OCI-M1 (cell line): ENCODE data around the gene SP9.

ENCODE experiments used
- DNase-seq: peaks from one replicate; lab custom pipeline; 2025; lab: John Stamatoyannopoulos, UW

Gene SP9

GRCh38 chr2:174333372-174334277 is 1.1 kb upstream of the SP9 start:
- DNase-seq: no peak

- DNase-seq: no peak
These were observed 457 bp upstream of the SP9 start for GRCh38 chr2:174334278-174334715.

GRCh38 chr2:174335254-174335987 is 667 bp downstream of the SP9 start:
- no peak for DNase-seq

DNA sequence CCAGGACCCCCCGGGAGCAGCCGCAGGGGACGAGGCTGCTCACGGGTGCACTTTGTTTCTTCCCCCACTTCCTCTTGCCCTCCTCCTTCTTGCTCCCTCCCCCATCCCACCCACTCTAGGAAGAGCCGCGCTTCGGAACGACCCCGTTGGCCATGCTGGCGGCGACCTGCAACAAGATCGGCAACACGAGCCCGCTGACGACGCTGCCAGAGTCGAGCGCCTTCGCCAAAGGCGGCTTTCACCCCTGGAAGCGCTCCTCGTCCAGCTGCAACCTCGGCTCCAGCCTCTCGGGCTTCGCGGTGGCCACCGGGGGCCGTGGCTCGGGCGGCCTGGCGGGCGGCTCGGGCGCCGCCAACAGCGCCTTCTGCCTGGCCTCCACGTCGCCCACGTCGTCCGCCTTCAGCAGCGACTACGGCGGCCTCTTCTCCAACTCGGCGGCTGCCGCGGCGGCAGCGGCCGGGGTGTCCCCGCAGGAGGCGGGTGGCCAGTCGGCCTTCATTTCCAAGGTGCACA is 1.3 kb downstream of the SP9 start:
- no peak for DNase-seq

DNA sequence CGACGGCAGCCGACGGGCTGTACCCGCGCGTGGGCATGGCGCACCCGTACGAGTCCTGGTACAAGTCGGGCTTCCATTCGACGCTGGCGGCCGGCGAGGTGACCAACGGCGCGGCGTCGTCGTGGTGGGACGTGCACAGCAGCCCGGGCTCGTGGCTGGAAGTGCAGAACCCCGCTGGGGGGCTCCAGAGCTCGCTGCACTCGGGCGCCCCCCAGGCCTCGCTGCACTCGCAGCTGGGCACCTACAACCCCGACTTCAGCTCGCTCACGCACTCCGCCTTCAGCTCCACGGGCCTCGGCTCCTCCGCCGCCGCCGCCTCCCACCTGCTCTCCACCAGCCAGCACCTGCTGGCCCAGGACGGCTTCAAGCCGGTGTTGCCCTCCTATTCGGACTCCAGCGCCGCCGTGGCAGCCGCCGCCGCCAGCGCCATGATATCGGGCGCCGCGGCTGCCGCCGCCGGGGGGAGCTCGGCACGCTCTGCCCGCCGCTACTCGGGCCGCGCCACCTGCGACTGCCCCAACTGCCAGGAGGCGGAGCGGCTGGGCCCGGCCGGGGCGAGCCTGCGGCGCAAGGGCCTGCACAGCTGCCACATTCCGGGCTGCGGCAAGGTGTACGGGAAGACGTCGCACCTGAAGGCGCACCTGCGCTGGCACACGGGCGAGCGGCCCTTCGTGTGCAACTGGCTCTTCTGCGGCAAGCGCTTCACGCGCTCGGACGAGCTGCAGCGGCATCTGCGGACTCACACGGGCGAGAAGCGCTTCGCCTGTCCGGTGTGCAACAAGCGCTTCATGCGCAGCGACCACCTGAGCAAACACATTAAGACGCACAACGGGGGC is 2.0 kb downstream of the SP9 start:
- DNase-seq: peak; percentile 16

DNA sequence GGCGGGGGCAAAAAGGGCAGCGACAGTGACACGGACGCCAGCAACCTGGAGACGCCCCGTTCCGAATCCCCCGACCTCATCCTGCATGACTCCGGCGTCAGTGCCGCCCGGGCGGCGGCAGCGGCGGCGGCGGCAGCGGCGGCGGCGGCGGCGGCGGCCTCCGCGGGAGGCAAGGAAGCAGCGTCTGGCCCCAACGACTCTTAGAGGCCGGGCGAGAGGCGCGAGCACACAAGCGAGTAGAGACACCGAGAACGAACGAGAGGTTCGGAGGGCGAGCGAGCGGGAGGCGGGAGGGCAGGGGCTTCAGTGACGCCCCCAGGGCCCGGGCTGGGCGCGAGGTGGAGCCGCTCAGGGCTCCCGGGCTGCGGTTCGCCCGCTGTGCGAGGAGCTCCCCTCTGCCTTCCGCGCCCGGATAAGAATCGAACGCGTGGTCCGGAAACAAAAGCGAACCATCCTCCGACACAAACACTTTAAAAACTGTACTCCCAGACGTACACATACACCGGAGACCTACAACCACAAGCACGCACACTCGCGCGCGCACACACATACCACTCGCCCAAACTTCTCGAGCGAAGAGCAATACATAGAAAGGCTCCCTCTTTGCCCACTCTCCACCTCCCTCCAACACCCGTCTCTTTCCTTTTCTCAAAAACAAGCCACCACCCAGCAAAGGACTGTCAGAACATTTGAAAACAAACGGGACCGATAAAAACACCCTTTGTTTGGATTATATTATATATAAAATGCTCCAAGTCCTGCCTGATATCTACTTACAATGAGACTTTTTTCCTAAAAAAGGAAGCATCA is 2.8 kb downstream of the SP9 start:
- peak; percentile 65 for DNase-seq

- DNase-seq: no peak
These were observed 3.4 kb downstream of the SP9 start for GRCh38 chr2:174338147-174338605.

DNA sequence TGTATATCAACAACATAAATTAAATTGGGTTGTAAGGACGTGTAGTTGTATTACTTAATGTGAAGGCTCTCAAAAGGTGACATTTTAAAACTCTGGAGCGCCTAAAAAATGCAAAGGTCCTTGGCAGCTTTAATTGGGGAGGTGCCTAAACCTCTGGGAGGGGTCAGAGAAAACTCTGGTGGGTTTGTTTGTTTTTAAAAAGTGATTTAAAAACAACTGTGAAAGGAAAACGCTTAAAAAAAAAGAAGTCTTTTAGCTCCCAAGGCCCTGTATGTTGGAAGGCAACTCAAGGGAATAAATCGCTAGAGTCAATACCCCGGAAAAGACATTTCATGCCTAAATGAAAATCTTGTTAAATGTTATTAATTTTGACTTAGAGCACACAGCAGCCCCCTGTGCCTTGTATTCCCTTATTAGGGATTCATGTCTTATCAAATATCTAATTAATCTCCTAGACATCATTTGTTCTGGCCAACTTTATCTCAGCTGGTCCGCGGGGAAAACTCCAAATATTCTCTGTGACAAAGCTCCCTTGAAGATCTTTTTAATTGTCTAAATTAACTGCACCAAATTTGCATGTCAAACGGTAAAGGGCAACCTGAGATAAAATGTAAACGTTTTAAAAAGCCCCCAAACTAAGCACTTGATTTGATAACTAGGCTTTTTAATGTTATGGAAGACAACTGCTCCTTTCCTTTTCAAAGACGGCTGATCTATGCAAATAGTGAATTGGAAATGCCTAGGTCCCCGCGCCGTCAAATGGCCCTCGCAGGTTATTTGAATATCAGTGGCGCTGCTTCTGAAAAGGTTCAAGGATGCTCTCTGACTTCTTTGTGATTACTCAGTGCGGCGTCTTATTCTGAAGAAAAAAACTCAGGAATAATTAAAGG is 4.2 kb downstream of the SP9 start:
- peak; percentile 13 for DNase-seq

- no peak for DNase-seq
These were observed 5.0 kb downstream of the SP9 start for GRCh38 chr2:174339561-174340399.

- no peak for DNase-seq
These were observed 5.9 kb downstream of the SP9 start for GRCh38 chr2:174340400-174341292.

- peak; percentile 92 for DNase-seq
These were observed 6.7 kb downstream of the SP9 start for GRCh38 chr2:174341293-174341994.

DNA sequence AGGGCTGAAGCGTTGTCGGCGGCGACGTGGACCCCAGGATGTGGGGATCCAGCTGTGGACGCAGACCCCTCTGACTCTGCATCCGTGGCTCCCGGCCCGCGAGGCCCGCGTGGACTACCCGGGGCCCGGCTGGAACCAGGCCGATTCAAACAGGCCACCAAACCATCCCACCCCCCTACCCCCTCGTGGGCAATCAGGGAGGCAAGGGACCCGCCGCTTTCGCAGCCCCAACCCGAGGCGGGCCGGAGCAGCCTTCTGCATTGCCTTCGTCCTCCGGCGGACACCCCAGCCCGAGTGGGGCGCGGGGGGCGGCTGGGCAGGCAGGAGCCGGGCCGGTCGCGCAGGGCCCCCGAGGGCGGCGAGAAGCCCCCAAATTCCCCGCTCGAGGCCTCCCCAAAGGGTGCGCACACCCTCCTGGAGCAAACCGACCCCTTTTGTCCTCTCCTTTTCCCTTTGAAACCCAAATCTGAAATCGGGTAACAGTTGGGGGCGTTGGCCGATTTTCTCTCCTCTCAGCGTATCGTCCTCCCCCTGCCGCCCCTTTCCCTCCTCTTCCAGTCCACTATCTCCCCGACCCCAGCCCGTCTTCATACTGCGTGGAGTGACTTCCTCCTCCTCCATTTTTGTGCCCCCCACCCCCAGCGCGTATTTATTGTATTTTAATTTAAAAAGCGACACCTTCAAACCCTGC is 7.4 kb downstream of the SP9 start:
- no peak for DNase-seq

- DNase-seq: no peak
These were observed 8.1 kb downstream of the SP9 start for GRCh38 chr2:174342686-174343342.

DNA sequence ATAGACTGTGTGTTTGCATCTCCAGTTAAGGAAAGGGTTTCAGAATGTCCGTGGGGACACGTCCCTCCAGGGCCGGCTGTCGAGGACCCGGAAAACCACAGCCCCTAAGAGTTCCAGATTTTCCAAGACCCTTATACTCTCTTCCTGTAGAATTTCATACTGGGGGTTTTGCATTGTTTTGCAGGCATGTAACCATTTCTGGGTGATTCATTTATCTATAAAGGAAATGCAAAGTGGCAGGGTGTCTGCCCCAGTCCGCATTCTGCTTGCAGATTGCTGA is 8.5 kb downstream of the SP9 start:
- DNase-seq: no peak

GRCh38 chr2:174343623-174344455 is 9.1 kb downstream of the SP9 start:
- DNase-seq: no peak
